ENCODE results near the gene EED. TPM values are rescaled to one million over a fixed set of nuclear protein-coding genes. Genes with fewer than 3 reads are reported as not detected.

EED gene
- 68.3 and 75.5 TPM in 2 replicates for total RNA-seq (2022)
- Bru-seq, nascent RNA: percentile 97 among the genes with signal in this experiment
- percentile 95 among the genes with signal in this experiment for BruChase-seq, experiment 1, labeled RNA remaining after a 2-hour chase
- BruChase-seq, experiment 2, labeled RNA remaining after a 6-hour chase: percentile 89 among the genes with signal in this experiment
- long read RNA-seq, transcript EED-203 (13 exons, 1,696 nt): minor isoform, 20 of 186 reads
- long read RNA-seq, transcript EED-207 (10 exons, 1,745 nt): minor isoform, 8 of 186 reads
- long read RNA-seq, transcript EED-201 (12 exons, 2,223 nt): major isoform, 123 of 186 reads
- long read RNA-seq, partial matches to known transcripts: 5 of 186 reads
- long read RNA-seq, other reads (novel, unspliced or antisense): 27 of 186 reads

- BruUV-seq (replicated peaks): TSS peak; percentile 92
These were observed at the start of gene EED for GRCh38 chr11:86244522-86245368. TSS of gene EED (plus strand) at chr11:86244753. CDS start at chr11:86245230, 477 bp downstream.

GRCh38 chr11:86194998-86195397 lies 49.6 kb upstream of the EED start:
- no TSS peak for BruUV-seq (replicated peaks)
- no peaks in the 10 kb centered on the region for H3K9me3 ChIP-seq
- CTCF ChIA-PET: interaction anchor here (1.3 to 2.7 kb wide), 3 partner anchors 23 to 153 kb away, joined by 3 to 55 read pairs (median 6); no protein-coding TSS in a partner anchor
- no peaks in the 10 kb centered on the region for H3K27me3 ChIP-seq (replicated peaks; ENCODE audit: control insufficient read depth, insufficient read depth, low read length)
- no peaks in the 10 kb centered on the region for H3K9me3 Mint-ChIP-seq (ENCODE audit: unreplicated experiment)
- no peak for DNase-seq
- intact Hi-C loops (cut with micrococcal nuclease; ENCODE audit: unreplicated experiment): no loop called here
- H3K27ac Mint-ChIP-seq (ENCODE audit: unreplicated experiment): no peak overlapping the region
- no peak overlapping the region for H3K4me3 Mint-ChIP-seq (ENCODE audit: unreplicated experiment)
- POLR2A ChIA-PET: no interaction called here
- peaks cover 27% of the 10 kb centered on the region for H3K4me1 Mint-ChIP-seq (ENCODE audit: low read depth, unreplicated experiment)
- no peak for TF ChIP-seq CTCF (IDR thresholded peaks at IDR 0.05; ENCODE audit: insufficient read depth in 1 of 2, low read depth in 1 of 2, low read length in 1 of 2, severe bottlenecking in 1 of 2, unreplicated experiment in 1 of 2)
- no peaks in the 10 kb centered on the region for H3K36me3 Mint-ChIP-seq (ENCODE audit: insufficient read depth, unreplicated experiment)
- no peaks in the 10 kb centered on the region for H3K36me3 ChIP-seq (ENCODE audit: control insufficient read depth, insufficient read depth, low read length)
- H3K4me3 ChIP-seq (ENCODE audit: low read depth, low read length): no peak overlapping the region
- no peaks in the 10 kb centered on the region for H3K27me3 Mint-ChIP-seq (ENCODE audit: insufficient read depth, unreplicated experiment)
- peaks cover 48% of the 10 kb centered on the region for H3K4me1 ChIP-seq

More at GRCh38 chr11:86244522-86245368, at the start of gene EED:
- DNase-seq: peak; percentile 99 to 100
- intact Hi-C loops (cut with micrococcal nuclease; ENCODE audit: unreplicated experiment): loop anchor here (1.0 to 10.0 kb wide), 6 partner anchors 26 to 580 kb away; partner anchors contain the start of genes CREBZF and PICALM
- Histone ChIP-seq H3K27me3 (replicated peaks; ENCODE audit: control insufficient read depth, insufficient read depth, low read length) (no peaks in the 10 kb centered on the region), H3K9me3 (no peaks in the 10 kb centered on the region), H3K4me3 (ENCODE audit: low read depth, low read length) (peak within 1 kb of the TSS; percentile 74), H3K36me3 (ENCODE audit: control insufficient read depth, insufficient read depth, low read length) (no peaks in the 10 kb centered on the region), H3K4me1 (peaks cover 35% of the 10 kb centered on the region)
- peaks cover 6% of the 10 kb centered on the region for H3K36me3 Mint-ChIP-seq (ENCODE audit: insufficient read depth, unreplicated experiment)
- CTCF ChIA-PET: interaction anchor here (0.5 to 1.5 kb wide), 10 partner anchors 15 to 390 kb away, joined by 3 to 8 read pairs (median 4); partner anchors contain the start of gene CCDC83
- TF ChIP-seq CTCF (IDR thresholded peaks at IDR 0.05; ENCODE audit: insufficient read depth in 1 of 2, low read depth in 1 of 2, low read length in 1 of 2, severe bottlenecking in 1 of 2, unreplicated experiment in 1 of 2): no peak
- peaks cover 45% of the 10 kb centered on the region for H3K4me1 Mint-ChIP-seq (ENCODE audit: low read depth, unreplicated experiment)
- no peak within 1 kb of the TSS for H3K4me3 Mint-ChIP-seq (ENCODE audit: unreplicated experiment)
- POLR2A ChIA-PET: interaction anchor here (0.6 to 1.6 kb wide), 13 partner anchors 8 to 1431 kb away, joined by 3 to 10 read pairs (median 4); partner anchors contain the start of genes CCDC83, HIKESHI and PICALM
- H3K9me3 Mint-ChIP-seq (ENCODE audit: unreplicated experiment): no peaks in the 10 kb centered on the region
- H3K27ac Mint-ChIP-seq (ENCODE audit: unreplicated experiment): no peak within 1 kb of the TSS
- H3K27me3 Mint-ChIP-seq (ENCODE audit: insufficient read depth, unreplicated experiment): no peaks in the 10 kb centered on the region
